Gastrocnemius medialis (tissue), 4 donors: ENCODE results near the gene TTC39A.

ENCODE experiments used
- POLR2A ChIP-seq, 2 donors: fragments of 450-650 bp; IDR thresholded peaks; one replicate each; pipeline ENCODE4 v1.6.1; 2017; ENCODE audit warnings: antibody characterized with exemption in 2 of 2, mild to moderate bottlenecking in 2 of 2, moderate library complexity in 2 of 2
- TF ChIP-seq, protein P1 (sequence below), 5 experiments: fragments of 450-650 bp in 3 of 5; fragments of 200-600 bp in 2 of 5; sonication (generic) in 2 of 5; IDR thresholded peaks in 4 of 5; conservative IDR thresholded peaks in 1 of 5; 1 replicate in 4 of 5; 2 replicates in 1 of 5; pipeline ENCODE4 v1.5.1; 2016 to 2019; ENCODE audit warnings: antibody characterized with exemption in 5 of 5, mild to moderate bottlenecking in 3 of 5, moderate library complexity in 3 of 5

- TF ChIP-seq, protein P1, sequence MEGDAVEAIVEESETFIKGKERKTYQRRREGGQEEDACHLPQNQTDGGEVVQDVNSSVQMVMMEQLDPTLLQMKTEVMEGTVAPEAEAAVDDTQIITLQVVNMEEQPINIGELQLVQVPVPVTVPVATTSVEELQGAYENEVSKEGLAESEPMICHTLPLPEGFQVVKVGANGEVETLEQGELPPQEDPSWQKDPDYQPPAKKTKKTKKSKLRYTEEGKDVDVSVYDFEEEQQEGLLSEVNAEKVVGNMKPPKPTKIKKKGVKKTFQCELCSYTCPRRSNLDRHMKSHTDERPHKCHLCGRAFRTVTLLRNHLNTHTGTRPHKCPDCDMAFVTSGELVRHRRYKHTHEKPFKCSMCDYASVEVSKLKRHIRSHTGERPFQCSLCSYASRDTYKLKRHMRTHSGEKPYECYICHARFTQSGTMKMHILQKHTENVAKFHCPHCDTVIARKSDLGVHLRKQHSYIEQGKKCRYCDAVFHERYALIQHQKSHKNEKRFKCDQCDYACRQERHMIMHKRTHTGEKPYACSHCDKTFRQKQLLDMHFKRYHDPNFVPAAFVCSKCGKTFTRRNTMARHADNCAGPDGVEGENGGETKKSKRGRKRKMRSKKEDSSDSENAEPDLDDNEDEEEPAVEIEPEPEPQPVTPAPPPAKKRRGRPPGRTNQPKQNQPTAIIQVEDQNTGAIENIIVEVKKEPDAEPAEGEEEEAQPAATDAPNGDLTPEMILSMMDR (IDR thresholded peaks at IDR 0.05 in 4 of 5, conservative IDR thresholded peaks at IDR 0.05 in 1 of 5), result no peak
- no peak for TF ChIP-seq POLR2A (IDR thresholded peaks at IDR 0.05)
Observed at GRCh38 chr1:51310871-51311613, 19.3 kb downstream of the TTC39A start.
